Tibial artery (tissue), 4 donors: Measurements from ENCODE around the gene FAHD1.

Experiments used
- DNase-seq, 2 donors: peaks; one replicate each; pipeline ENCODE4 v3.0.0-alpha.2; 2019
- H3K27ac ChIP-seq, 2 donors: fragments of 200-600 bp; sonication (generic) in 1 of 2; 1 replicate in 1 of 2; 2 replicates in 1 of 2; pipeline ENCODE4 v1.5.1; 2018 to 2019; ENCODE audit warnings: mild to moderate bottlenecking in 1 of 2
- H3K27me3 ChIP-seq, 2 donors: fragments of 200-600 bp; sonication (generic) in 1 of 2; one replicate each; pipeline versions ENCODE4 v1.5.1 to v1.6.0; 2016 to 2019
- H3K36me3 ChIP-seq, 3 donors: fragments of 200-600 bp; sonication (generic) in 2 of 3; one replicate each; pipeline ENCODE4 v1.5.1; 2016 to 2019; ENCODE audit warnings: mild to moderate bottlenecking in 2 of 3
- H3K4me1 ChIP-seq, 4 donors: fragments of 200-600 bp; sonication (generic) in 2 of 4; 1 replicate in 3 of 4; 2 replicates in 1 of 4; pipeline ENCODE4 v1.5.1; 2016 to 2019
- H3K4me3 ChIP-seq, 2 donors: fragments of 200-600 bp; sonication (generic) in 1 of 2; 1 replicate in 1 of 2; 2 replicates in 1 of 2; pipeline ENCODE4 v1.5.1; 2018 to 2019; ENCODE audit warnings: mild to moderate bottlenecking in 2 of 2
- H3K9me3 ChIP-seq, 3 donors: fragments of 200-600 bp; sonication (generic) in 1 of 3; one replicate each; pipeline ENCODE4 v1.5.1; 2016 to 2019
- intact Hi-C: fragments of 100-400 bp; cut with DNase I; formaldehyde crosslinking; loops from one replicate; pipeline ENCODE4 v1.15.0; 2023; ENCODE audit warnings: low total_unique reads
- TF ChIP-seq, protein P1 (sequence below), 2 experiments: fragments of 200-600 bp in 1 of 2; fragments of 450-650 bp in 1 of 2; IDR thresholded peaks; one replicate each; pipeline ENCODE4 v1.5.1; 2017 to 2019; ENCODE audit warnings: antibody characterized with exemption in 2 of 2, mild to moderate bottlenecking in 1 of 2, moderate library complexity in 1 of 2

The FAHD1 gene

DNA sequence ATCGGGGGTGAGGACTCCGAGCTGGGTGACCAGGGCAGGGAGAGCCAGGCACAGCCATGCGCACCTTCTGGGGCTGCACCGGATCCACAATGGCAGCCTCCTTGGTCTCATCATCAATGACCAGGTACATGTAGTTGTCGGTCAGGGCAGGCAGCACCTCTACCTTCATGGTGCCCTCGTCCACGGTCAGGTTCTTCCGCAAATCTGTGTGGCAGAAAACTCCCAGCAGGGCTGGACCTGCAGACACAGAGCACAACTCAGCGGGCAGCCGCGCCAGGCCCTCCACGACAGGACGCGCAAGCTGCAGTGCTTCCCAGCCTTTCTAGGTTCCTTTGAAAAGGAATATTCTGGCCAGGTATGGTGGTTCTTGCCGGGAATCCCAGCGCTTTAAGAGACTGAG is 4.2 kb upstream of the FAHD1 start:
- H3K36me3 ChIP-seq, result peaks cover 43 to 52% (median 50%) of the 10 kb centered on the region in 3 donors
- no peak for DNase-seq
- H3K27ac ChIP-seq, result no peak overlapping the region
- no peak overlapping the region for H3K4me3 ChIP-seq
- intact Hi-C loops, result no loop called here
- TF ChIP-seq, protein P1, sequence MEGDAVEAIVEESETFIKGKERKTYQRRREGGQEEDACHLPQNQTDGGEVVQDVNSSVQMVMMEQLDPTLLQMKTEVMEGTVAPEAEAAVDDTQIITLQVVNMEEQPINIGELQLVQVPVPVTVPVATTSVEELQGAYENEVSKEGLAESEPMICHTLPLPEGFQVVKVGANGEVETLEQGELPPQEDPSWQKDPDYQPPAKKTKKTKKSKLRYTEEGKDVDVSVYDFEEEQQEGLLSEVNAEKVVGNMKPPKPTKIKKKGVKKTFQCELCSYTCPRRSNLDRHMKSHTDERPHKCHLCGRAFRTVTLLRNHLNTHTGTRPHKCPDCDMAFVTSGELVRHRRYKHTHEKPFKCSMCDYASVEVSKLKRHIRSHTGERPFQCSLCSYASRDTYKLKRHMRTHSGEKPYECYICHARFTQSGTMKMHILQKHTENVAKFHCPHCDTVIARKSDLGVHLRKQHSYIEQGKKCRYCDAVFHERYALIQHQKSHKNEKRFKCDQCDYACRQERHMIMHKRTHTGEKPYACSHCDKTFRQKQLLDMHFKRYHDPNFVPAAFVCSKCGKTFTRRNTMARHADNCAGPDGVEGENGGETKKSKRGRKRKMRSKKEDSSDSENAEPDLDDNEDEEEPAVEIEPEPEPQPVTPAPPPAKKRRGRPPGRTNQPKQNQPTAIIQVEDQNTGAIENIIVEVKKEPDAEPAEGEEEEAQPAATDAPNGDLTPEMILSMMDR (IDR thresholded peaks at IDR 0.05), result no peak
- no peaks in the 10 kb centered on the region for H3K9me3 ChIP-seq
- peaks cover 0 to 31% (median 20%) of the 10 kb centered on the region in 4 donors for H3K4me1 ChIP-seq
- no peaks in the 10 kb centered on the region for H3K27me3 ChIP-seq

DNA sequence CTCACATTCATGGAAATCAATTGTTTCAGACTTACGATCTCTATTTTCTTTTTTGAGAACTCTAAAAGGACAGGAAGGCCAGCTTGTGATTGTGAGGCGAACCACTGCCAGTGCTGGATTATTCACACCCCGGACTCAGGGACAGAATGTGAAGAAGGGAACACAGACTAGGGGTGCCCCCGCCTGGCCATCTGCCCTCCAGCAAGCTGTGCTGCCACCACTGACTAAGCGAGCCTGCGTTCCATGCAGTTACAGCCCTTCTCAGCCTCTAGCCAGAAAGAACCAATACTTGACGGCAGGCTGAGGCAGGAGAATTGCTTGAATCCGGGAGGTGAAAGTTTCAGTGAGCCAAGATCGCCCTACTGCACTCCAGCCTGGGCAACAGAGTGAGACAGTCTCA is 3.2 kb upstream of the FAHD1 start:
- no peaks in the 10 kb centered on the region for H3K9me3 ChIP-seq
- peaks cover 33 to 42% (median 39%) of the 10 kb centered on the region in 3 donors for H3K36me3 ChIP-seq
- TF ChIP-seq, protein P1 (IDR thresholded peaks at IDR 0.05), result no peak
- no peaks in the 10 kb centered on the region for H3K27me3 ChIP-seq
- DNase-seq, result no peak
- H3K27ac ChIP-seq, result no peak overlapping the region
- no peak overlapping the region for H3K4me3 ChIP-seq
- intact Hi-C loops, result no loop called here
- peaks cover 0 to 41% (median 25%) of the 10 kb centered on the region in 4 donors for H3K4me1 ChIP-seq

DNA sequence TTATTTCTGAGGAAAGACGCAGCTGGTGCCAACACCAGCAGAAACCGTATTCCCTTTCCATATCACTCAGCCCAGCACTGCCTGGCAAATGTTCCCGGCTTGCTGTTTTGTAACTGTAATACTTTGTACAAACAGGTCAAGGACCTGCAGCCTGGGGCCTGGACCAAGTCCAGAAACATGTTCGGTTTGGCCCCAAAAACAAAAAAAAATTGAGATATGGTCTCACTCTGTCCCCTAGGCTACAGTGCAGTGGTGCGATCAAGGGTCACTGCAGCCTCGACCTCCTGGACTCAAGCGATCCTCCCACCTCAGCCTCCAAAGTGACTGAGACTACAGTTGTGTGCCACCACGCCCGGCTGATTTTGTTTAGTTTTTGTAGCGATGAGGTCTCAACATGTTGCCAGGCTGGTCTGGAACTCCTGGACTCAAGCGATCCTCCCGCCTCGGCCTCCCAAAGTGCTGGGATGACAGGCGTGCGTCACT is 1.6 kb upstream of the FAHD1 start:
- H3K9me3 ChIP-seq, result no peaks in the 10 kb centered on the region
- H3K4me3 ChIP-seq, result peak overlapping the region; percentile 74 to 89
- peaks cover 0 to 52% (median 32%) of the 10 kb centered on the region in 4 donors for H3K4me1 ChIP-seq
- no peak for DNase-seq
- H3K36me3 ChIP-seq, result peaks cover 23 to 30% (median 28%) of the 10 kb centered on the region in 3 donors
- TF ChIP-seq, protein P1 (IDR thresholded peaks at IDR 0.05), result no peak
- H3K27me3 ChIP-seq, result no peaks in the 10 kb centered on the region
- H3K27ac ChIP-seq, result peak overlapping the region; percentile 77 to 84
- intact Hi-C loops, result loop anchor here (5.0 kb wide), 1 partner anchor 43 kb away; the partner anchor contains the start of genes NUBP2 and SPSB3

DNA sequence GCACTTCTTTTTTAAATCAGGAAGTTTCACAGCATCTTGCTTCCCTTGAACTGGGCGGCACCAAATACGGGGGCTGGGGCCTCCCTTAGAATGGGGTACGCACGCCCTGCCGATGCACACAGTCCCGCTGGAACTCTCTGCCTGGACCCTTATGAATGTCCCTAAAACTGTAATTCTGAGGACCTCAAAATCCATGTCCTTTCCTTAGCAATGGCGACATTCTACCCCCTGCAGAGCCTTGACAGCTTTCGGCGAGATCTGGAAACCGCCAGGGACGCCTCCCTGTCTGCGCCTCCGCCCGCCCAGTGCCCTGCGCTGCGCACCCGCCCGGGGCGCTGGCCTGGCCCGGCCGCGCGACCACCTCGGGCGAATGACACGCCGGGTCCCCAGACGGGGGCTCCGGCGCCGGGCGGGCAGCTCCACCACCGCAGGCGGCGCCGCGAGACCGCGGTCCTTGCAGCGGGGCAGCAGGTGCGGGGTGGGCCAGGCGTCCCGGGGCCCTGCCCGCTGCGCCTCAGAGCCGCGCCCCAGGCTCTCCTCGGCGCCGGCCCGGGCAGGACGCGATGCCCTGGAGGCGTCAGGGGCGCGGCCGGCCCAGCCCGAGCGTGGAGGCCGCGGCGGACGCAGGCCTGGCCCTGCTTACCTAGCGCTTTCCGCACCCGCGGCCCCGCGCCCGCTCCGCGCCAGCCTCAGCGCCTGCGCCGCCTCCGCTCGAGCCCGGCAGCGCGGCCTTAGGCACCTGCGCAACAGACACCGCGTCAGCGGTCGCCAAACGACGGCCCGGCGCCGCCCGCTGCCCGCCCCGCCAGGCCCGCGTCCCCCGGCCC is 929 bp upstream of the FAHD1 start:
- peaks cover 16 to 26% (median 22%) of the 10 kb centered on the region in 3 donors for H3K36me3 ChIP-seq
- intact Hi-C loops, result loop anchor here (5.0 kb wide), 1 partner anchor 44 kb away; the partner anchor contains the start of genes NUBP2 and SPSB3
- H3K9me3 ChIP-seq, result no peaks in the 10 kb centered on the region
- peaks cover 0 to 53% (median 32%) of the 10 kb centered on the region in 4 donors for H3K4me1 ChIP-seq
- no peaks in the 10 kb centered on the region for H3K27me3 ChIP-seq
- H3K4me3 ChIP-seq, result peak overlapping the region; percentile 74 to 89
- H3K27ac ChIP-seq, result peak overlapping the region; percentile 77 to 84
- TF ChIP-seq, protein P1 (IDR thresholded peaks at IDR 0.05), result peak in 1 of 2 experiments; percentile 18
- peak; percentile 30 to 75 for DNase-seq

DNA sequence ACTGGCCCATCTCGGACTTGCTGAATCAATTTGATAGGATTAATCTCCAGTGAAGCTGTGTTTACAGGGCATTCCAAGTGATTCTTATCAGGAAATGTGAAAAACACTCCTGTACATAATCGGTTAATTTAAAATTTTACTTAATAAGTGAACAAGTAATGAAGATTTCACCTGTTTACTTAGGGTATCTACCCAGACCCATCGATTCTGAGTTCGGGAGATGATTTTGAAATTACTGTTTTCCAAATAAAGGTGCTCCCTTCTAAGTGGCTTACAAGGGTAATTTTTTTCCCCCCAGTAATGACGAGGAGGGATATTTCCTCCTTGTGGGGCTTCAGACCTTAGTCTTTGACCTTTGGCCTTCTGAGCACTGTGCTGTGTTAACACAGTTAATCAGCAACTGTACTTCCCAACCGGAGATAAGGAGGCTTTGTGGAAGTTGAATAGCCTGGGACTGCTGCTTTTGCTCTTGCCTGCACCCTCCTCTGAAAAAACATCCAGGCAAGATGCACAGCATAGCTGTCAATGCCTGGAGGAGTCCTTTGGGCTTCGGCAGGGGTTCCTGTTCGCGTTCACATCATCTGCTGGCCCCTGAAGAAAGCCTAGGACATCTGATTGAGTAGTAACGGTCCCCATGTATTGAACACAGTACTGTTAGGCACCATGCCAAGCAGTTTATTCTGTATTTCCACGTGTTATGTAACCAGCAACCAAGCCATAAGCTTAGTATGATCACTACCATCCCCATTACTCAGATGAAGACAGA is 1.8 kb downstream of the FAHD1 start:
- no peak for DNase-seq

More for the DNA sequence above, 1.8 kb downstream of the FAHD1 start:
- Histone ChIP-seq H3K36me3 (peaks cover 0 to 13% (median 4%) of the 10 kb centered on the region in 3 donors), H3K27me3 (no peaks in the 10 kb centered on the region), H3K4me1 (peaks cover 0 to 52% (median 31%) of the 10 kb centered on the region in 4 donors), H3K4me3 (no peak overlapping the region), H3K27ac (no peak overlapping the region), H3K9me3 (no peaks in the 10 kb centered on the region)
- TF ChIP-seq, protein P1 (IDR thresholded peaks at IDR 0.05), result no peak
- intact Hi-C loops, result loop anchor here (5.0 kb wide), 1 partner anchor 47 kb away; the partner anchor contains the start of genes NUBP2 and SPSB3
